ENCODE measurements around the gene MTHFD1L. TPM values are rescaled to one million over a fixed set of nuclear protein-coding genes. Genes with fewer than 3 reads are reported as not detected.
"Not testable (repeated sequence)": the region's sequence is repeated elsewhere in the genome, so short reads cannot be mapped to it uniquely, and the experiment has no call there.

Gene MTHFD1L
- total RNA-seq, 2 experiments from 2014 or later: 51.6 to 54.6 TPM

GRCh38 chr6:151100326-151100725 lies 234.8 kb downstream of the MTHFD1L start:
- ChIA-PET CTCF (no interaction called here), POLR2A (no interaction called here)
- H3K36me3 Mint-ChIP-seq (ENCODE audit: low read depth): peaks cover 33% of the 10 kb centered on the region
- H3K4me1 Mint-ChIP-seq: peaks cover 26% of the 10 kb centered on the region
- H3K27me3 Mint-ChIP-seq: no peaks in the 10 kb centered on the region
- H3K27ac Mint-ChIP-seq: no peak overlapping the region
- H3K9me3 Mint-ChIP-seq: no peaks in the 10 kb centered on the region
- no peak for DNase-seq
- H3K4me3 Mint-ChIP-seq: no peak overlapping the region

GRCh38 chr6:151101161-151101815 lies 235.8 kb downstream of the MTHFD1L start:
- Mint-ChIP-seq H3K9me3 (no peaks in the 10 kb centered on the region), H3K4me1 (peaks cover 26% of the 10 kb centered on the region), H3K27me3 (no peaks in the 10 kb centered on the region), H3K4me3 (no peak overlapping the region), H3K36me3 (ENCODE audit: low read depth) (peaks cover 24% of the 10 kb centered on the region), H3K27ac (no peak overlapping the region)
- ChIA-PET POLR2A (no interaction called here), CTCF (no interaction called here)
- no peak for DNase-seq

- POLR2A ChIA-PET: no interaction called here
- Mint-ChIP-seq H3K27me3 (no peaks in the 10 kb centered on the region), H3K27ac (no peak overlapping the region), H3K36me3 (ENCODE audit: low read depth) (peaks cover 20% of the 10 kb centered on the region), H3K4me1 (peaks cover 21% of the 10 kb centered on the region), H3K4me3 (no peak overlapping the region), H3K9me3 (no peaks in the 10 kb centered on the region)
- no peak for DNase-seq
- CTCF ChIA-PET: no interaction called here
Observed at GRCh38 chr6:151101816-151102694, 236.6 kb downstream of the MTHFD1L start.

GRCh38 chr6:151103266-151103665 lies 237.8 kb downstream of the MTHFD1L start:
- peaks cover 10% of the 10 kb centered on the region for H3K4me1 Mint-ChIP-seq
- no peak for DNase-seq
- no peak overlapping the region for H3K27ac Mint-ChIP-seq
- no peaks in the 10 kb centered on the region for H3K9me3 Mint-ChIP-seq
- POLR2A ChIA-PET: no interaction called here
- H3K4me3 Mint-ChIP-seq: no peak overlapping the region
- no peaks in the 10 kb centered on the region for H3K27me3 Mint-ChIP-seq
- peaks cover 20% of the 10 kb centered on the region for H3K36me3 Mint-ChIP-seq (ENCODE audit: low read depth)
- CTCF ChIA-PET: interaction anchor here (1.0 kb wide), 1 partner anchor 221 kb away, joined by 3 read pairs; no protein-coding TSS in a partner anchor

GRCh38 chr6:151107897-151108427 lies 242.5 kb downstream of the MTHFD1L start:
- no peak for DNase-seq
- H3K36me3 Mint-ChIP-seq (ENCODE audit: low read depth): no peaks in the 10 kb centered on the region
- no peaks in the 10 kb centered on the region for H3K9me3 Mint-ChIP-seq
- CTCF ChIA-PET: no interaction called here
- H3K4me3 Mint-ChIP-seq: no peak overlapping the region
- POLR2A ChIA-PET: no interaction called here
- H3K4me1 Mint-ChIP-seq: no peaks in the 10 kb centered on the region
- H3K27ac Mint-ChIP-seq: no peak overlapping the region
- H3K27me3 Mint-ChIP-seq: peaks cover 11% of the 10 kb centered on the region

GRCh38 chr6:151108548-151108947 lies 243.0 kb downstream of the MTHFD1L start:
- DNase-seq: no peak
- ChIA-PET CTCF (no interaction called here), POLR2A (no interaction called here)
- H3K27me3 Mint-ChIP-seq: peaks cover 11% of the 10 kb centered on the region
- no peak overlapping the region for H3K4me3 Mint-ChIP-seq
- no peaks in the 10 kb centered on the region for H3K4me1 Mint-ChIP-seq
- no peaks in the 10 kb centered on the region for H3K9me3 Mint-ChIP-seq
- no peak overlapping the region for H3K27ac Mint-ChIP-seq
- no peaks in the 10 kb centered on the region for H3K36me3 Mint-ChIP-seq (ENCODE audit: low read depth)

- Mint-ChIP-seq H3K27ac (no peak overlapping the region), H3K36me3 (ENCODE audit: low read depth) (no peaks in the 10 kb centered on the region), H3K4me1 (no peaks in the 10 kb centered on the region), H3K27me3 (peaks cover 11% of the 10 kb centered on the region), H3K9me3 (no peaks in the 10 kb centered on the region), H3K4me3 (no peak overlapping the region)
- CTCF ChIA-PET: no interaction called here
- DNase-seq: no peak
- POLR2A ChIA-PET: no interaction called here
Observed at GRCh38 chr6:151109361-151109760, 243.9 kb downstream of the MTHFD1L start.

- ChIA-PET CTCF (no interaction called here), POLR2A (no interaction called here)
- DNase-seq: no peak
Observed at GRCh38 chr6:151109869-151110575, 244.5 kb downstream of the MTHFD1L start.

GRCh38 chr6:151110576-151110905 lies 245.0 kb downstream of the MTHFD1L start:
- no peaks in the 10 kb centered on the region for H3K9me3 Mint-ChIP-seq
- H3K4me3 Mint-ChIP-seq: no peak overlapping the region
- H3K36me3 Mint-ChIP-seq (ENCODE audit: low read depth): no peaks in the 10 kb centered on the region
- POLR2A ChIA-PET: no interaction called here
- peaks cover 11% of the 10 kb centered on the region for H3K27me3 Mint-ChIP-seq
- CTCF ChIA-PET: no interaction called here
- no peaks in the 10 kb centered on the region for H3K4me1 Mint-ChIP-seq
- H3K27ac Mint-ChIP-seq: no peak overlapping the region
- DNase-seq: no peak

More at GRCh38 chr6:151109869-151110575, 244.5 kb downstream of the MTHFD1L start:
- Mint-ChIP-seq H3K36me3 (ENCODE audit: low read depth) (no peaks in the 10 kb centered on the region), H3K27ac (no peak overlapping the region), H3K4me1 (no peaks in the 10 kb centered on the region), H3K4me3 (no peak overlapping the region), H3K9me3 (no peaks in the 10 kb centered on the region), H3K27me3 (peaks cover 11% of the 10 kb centered on the region)

GRCh38 chr6:151111670-151112069 lies 246.2 kb downstream of the MTHFD1L start:
- Mint-ChIP-seq H3K4me1 (no peaks in the 10 kb centered on the region), H3K27ac (no peak overlapping the region), H3K27me3 (peaks cover 11% of the 10 kb centered on the region), H3K4me3 (no peak overlapping the region), H3K36me3 (ENCODE audit: low read depth) (no peaks in the 10 kb centered on the region), H3K9me3 (no peaks in the 10 kb centered on the region)
- ChIA-PET POLR2A (no interaction called here), CTCF (no interaction called here)
- DNase-seq: no peak

GRCh38 chr6:151112130-151112529 lies 246.6 kb downstream of the MTHFD1L start:
- H3K27me3 Mint-ChIP-seq: peaks cover 11% of the 10 kb centered on the region
- ChIA-PET POLR2A (no interaction called here), CTCF (no interaction called here)
- no peak overlapping the region for H3K27ac Mint-ChIP-seq
- H3K4me1 Mint-ChIP-seq: no peaks in the 10 kb centered on the region
- no peaks in the 10 kb centered on the region for H3K36me3 Mint-ChIP-seq (ENCODE audit: low read depth)
- no peaks in the 10 kb centered on the region for H3K9me3 Mint-ChIP-seq
- no peak overlapping the region for H3K4me3 Mint-ChIP-seq
- DNase-seq: no peak

- H3K27ac Mint-ChIP-seq; H3K4me1 Mint-ChIP-seq; H3K36me3 Mint-ChIP-seq (ENCODE audit: low read depth); CTCF ChIA-PET; POLR2A ChIA-PET; H3K4me3 Mint-ChIP-seq; H3K9me3 Mint-ChIP-seq; DNase-seq: not testable (repeated sequence)
- H3K27me3 Mint-ChIP-seq: peaks cover 11% of the 10 kb centered on the region
Observed at GRCh38 chr6:151112884-151113283, 247.4 kb downstream of the MTHFD1L start.

GRCh38 chr6:151113641-151114040 lies 248.1 kb downstream of the MTHFD1L start:
- H3K4me3 Mint-ChIP-seq: no peak overlapping the region
- H3K9me3 Mint-ChIP-seq: no peaks in the 10 kb centered on the region
- H3K27me3 Mint-ChIP-seq: peaks cover 11% of the 10 kb centered on the region
- H3K36me3 Mint-ChIP-seq (ENCODE audit: low read depth): no peaks in the 10 kb centered on the region
- peaks cover 1% of the 10 kb centered on the region for H3K4me1 Mint-ChIP-seq
- H3K27ac Mint-ChIP-seq: no peak overlapping the region
- no peak for DNase-seq
- CTCF ChIA-PET: no interaction called here
- POLR2A ChIA-PET: no interaction called here
